ENCODE measurements around the gene CCND1.
"Not testable (repeated sequence)": the region's sequence is repeated elsewhere in the genome, so short reads cannot be mapped to it uniquely, and the experiment has no call there.

Gene CCND1

GRCh38 chr11:69674886-69675714 lies 34.1 kb downstream of the CCND1 start, which contains the start of gene LTO1:
Gene LTO1 (minus strand): TSS chr11:69675353. CDS start chr11:69675239, 114 bp downstream.
- DNase-seq = peak; percentile 85 to 98 (median 95)
- intact Hi-C loops (cut with DNase I) = no loop called here

DNA sequence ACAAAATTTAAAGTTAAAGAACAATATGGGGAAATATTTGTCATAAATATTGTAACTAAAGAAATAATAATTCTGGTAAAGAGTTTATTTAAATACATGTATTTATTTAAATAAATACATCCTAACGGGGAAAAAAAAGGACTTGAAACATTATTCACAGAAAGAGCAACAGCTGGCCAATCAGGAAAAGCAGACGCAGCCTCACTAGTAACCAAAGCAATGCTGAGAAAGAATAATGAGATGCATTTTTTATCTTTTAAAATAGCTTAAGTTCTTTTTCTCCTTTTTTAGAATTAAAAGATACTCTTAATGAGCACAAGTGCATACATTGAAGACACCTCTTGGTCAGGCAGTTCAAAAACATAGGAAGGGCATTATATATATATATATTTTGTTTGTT lies 36.8 kb downstream of the CCND1 start:
- intact Hi-C loops (cut with DNase I) = no loop called here
- no peak for DNase-seq

DNA sequence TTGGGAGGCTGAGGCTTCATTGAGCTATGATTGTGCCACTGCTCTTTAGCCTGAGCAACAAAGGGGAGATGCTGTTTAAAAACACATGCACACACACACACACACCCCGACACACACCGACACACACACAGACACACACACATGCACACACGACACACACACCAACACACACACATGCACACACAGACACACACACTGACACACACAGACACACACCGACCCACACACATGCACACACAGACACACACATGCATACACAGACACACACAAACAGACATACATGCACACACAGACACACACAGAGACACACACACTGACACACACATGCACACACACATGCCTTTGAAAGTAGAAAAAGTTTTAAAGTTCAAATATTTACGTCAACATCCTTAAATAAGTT lies 39.7 kb downstream of the CCND1 start:
- intact Hi-C loops (cut with DNase I) = loop anchor here (5.0 kb wide), 1 partner anchor 517 kb away; no protein-coding TSS in a partner anchor

GRCh38 chr11:69682221-69682620 lies 41.3 kb downstream of the CCND1 start:
- intact Hi-C loops (cut with DNase I) = loop anchor here (5.0 kb wide), 1 partner anchor 515 kb away; no protein-coding TSS in a partner anchor
- DNase-seq = no peak

More for the DNA sequence above, 39.7 kb downstream of the CCND1 start:
- DNase-seq = no peak

- intact Hi-C loops (cut with DNase I) = loop anchor here (5.0 kb wide), 1 partner anchor 514 kb away; no protein-coding TSS in a partner anchor
- DNase-seq = no peak
Observed at GRCh38 chr11:69682681-69683326, 41.8 kb downstream of the CCND1 start.

DNA sequence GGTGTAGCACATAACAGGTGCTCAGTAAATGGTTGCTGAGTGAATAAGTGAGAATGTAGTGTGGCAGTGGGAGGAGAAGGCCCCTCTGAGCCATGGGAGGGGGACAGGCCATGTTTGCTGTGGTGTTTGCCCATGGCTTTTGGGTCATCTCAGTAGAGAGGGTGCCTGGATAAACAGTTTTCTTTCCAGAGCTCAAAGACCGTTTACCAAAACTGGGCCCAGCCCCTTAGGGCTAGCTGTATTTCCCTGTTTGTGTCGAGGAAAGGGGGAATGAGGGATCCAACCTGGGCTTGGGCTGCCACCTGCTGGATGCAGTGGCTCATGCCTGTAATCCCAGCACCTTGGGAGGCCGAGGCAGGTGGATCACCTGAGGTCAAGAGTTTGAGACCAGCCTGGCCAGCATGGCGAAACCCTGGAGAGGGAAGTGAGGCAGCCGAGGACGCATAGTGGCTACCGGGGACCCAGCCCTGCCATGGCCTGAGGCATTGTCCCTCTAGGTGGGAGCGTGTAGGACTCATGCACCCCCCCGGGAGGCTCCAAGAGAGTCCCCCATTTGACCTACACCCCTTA lies 42.9 kb downstream of the CCND1 start:
- DNase-seq = no peak
- intact Hi-C loops (cut with DNase I) = loop anchor here (5.0 kb wide), 1 partner anchor 513 kb away; no protein-coding TSS in a partner anchor

DNA sequence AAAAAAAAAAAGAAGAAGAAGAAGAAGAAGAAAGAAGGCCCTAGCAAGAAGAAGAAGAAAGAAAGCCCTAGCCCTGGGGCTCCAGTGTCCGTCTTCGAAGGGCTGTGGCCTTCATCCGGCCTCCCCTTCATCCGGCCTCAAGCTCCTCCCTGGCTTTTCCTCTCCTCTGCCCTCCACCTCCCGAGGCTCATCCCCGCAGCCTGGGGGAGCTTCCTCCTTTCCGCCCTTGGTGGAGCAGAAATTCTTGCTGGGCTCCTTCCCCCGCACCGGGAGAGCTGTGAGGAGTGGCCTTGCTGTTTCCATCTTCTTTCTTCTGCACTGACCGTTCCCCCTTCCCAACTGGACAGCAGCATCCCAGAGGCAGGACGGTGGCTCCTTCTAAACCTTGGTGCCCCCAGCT lies 43.7 kb downstream of the CCND1 start:
- no peak for DNase-seq
- intact Hi-C loops (cut with DNase I) = loop anchor here (5.0 kb wide), 2 partner anchors 203 to 513 kb away; no protein-coding TSS in a partner anchor

- no peak for DNase-seq
Observed at GRCh38 chr11:69685348-69685747, 44.4 kb downstream of the CCND1 start.

GRCh38 chr11:69686452-69686851 lies 45.5 kb downstream of the CCND1 start:
- no peak for DNase-seq
- intact Hi-C loops (cut with DNase I) = loop anchor here (5.0 kb wide), 1 partner anchor 201 kb away; no protein-coding TSS in a partner anchor

More at GRCh38 chr11:69685348-69685747, 44.4 kb downstream of the CCND1 start:
- intact Hi-C loops (cut with DNase I) = loop anchor here (5.0 kb wide), 1 partner anchor 202 kb away; no protein-coding TSS in a partner anchor

GRCh38 chr11:69686856-69687255 lies 45.9 kb downstream of the CCND1 start:
- intact Hi-C loops (cut with DNase I) = loop anchor here (5.0 kb wide), 1 partner anchor 200 kb away; no protein-coding TSS in a partner anchor

GRCh38 chr11:69687969-69688771 lies 47.2 kb downstream of the CCND1 start:
- peak in 10 of 42 donors; percentile 18 to 64 (median 34) for DNase-seq
- intact Hi-C loops (cut with DNase I) = loop anchor here (5.0 kb wide), 1 partner anchor 199 kb away; no protein-coding TSS in a partner anchor

More at GRCh38 chr11:69686856-69687255, 45.9 kb downstream of the CCND1 start:
- DNase-seq = no peak

GRCh38 chr11:69689484-69690319 lies 48.7 kb downstream of the CCND1 start:
- intact Hi-C loops (cut with DNase I) = loop anchor here (5.0 kb wide), 1 partner anchor 198 kb away; no protein-coding TSS in a partner anchor
- DNase-seq = no peak

- no peak for DNase-seq
- intact Hi-C loops (cut with DNase I) = no loop called here
Observed at GRCh38 chr11:69691463-69691862, 50.5 kb downstream of the CCND1 start.

DNA sequence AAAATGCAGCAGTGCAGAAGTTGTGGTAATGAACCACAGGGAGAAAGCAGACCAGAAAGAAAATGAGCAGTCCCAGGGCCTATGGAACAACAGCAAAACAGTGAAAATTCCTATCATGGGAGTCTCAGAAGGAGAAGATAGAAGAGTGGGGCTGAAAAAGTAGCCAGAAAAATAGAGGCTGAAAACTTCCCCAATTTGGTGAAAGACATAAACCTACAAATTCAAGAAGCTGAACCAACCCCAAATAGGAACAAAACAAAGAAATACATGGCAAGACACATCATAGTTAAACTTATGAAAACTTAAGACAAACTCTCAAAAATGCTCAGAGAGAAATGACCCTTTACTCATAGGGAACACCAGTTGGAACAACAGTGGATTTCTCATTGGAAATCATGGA lies 51.5 kb downstream of the CCND1 start:
- intact Hi-C loops (cut with DNase I) = no loop called here

GRCh38 chr11:69694781-69695180 lies 53.8 kb downstream of the CCND1 start:
- intact Hi-C loops (cut with DNase I) = loop anchor here (5.0 kb wide), 1 partner anchor 188 kb away; no protein-coding TSS in a partner anchor
- DNase-seq = no peak

More for the DNA sequence above, 51.5 kb downstream of the CCND1 start:
- no peak for DNase-seq

GRCh38 chr11:69695581-69695980 lies 54.6 kb downstream of the CCND1 start:
- DNase-seq = no peak
- intact Hi-C loops (cut with DNase I) = loop anchor here (5.0 kb wide), 1 partner anchor 187 kb away; no protein-coding TSS in a partner anchor

DNA sequence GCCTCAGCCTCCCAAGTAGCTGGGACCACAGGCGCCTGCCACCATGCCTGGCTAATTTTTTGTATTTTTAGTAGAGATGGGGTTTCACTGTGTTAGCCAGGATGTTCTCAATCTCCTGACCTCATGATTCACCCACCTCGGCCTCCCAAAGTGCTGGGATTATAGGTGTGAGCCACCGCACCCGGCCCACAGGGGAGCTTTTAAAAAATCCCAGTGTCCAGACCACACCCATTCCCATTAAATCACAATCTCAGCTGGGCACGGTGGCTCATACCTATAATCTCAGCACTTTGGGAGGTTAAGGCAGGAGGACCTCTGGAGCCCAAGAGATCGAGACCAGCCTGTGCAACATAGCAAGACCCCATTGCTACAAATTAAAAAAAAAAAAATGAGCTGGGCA lies 55.0 kb downstream of the CCND1 start:
- intact Hi-C loops (cut with DNase I) = loop anchor here (5.0 kb wide), 1 partner anchor 186 kb away; no protein-coding TSS in a partner anchor
- DNase-seq = not testable (repeated sequence)

All from head of caudate nucleus (tissue), 42 donors.